HG03442 (cell line): ENCODE data around the gene PVR.
"Not testable (repeated sequence)": the region's sequence is repeated elsewhere in the genome, so short reads cannot be mapped to it uniquely, and the experiment has no call there.

Experiments
- ATAC-seq: cut with Tn5 transposase; IDR thresholded peaks from one replicate; pipeline ENCODE4 v1.9.1; 2021; ENCODE audit warnings: mild to moderate bottlenecking, moderate library complexity; ENCODE audit not compliant: unreplicated experiment

PVR gene

DNA sequence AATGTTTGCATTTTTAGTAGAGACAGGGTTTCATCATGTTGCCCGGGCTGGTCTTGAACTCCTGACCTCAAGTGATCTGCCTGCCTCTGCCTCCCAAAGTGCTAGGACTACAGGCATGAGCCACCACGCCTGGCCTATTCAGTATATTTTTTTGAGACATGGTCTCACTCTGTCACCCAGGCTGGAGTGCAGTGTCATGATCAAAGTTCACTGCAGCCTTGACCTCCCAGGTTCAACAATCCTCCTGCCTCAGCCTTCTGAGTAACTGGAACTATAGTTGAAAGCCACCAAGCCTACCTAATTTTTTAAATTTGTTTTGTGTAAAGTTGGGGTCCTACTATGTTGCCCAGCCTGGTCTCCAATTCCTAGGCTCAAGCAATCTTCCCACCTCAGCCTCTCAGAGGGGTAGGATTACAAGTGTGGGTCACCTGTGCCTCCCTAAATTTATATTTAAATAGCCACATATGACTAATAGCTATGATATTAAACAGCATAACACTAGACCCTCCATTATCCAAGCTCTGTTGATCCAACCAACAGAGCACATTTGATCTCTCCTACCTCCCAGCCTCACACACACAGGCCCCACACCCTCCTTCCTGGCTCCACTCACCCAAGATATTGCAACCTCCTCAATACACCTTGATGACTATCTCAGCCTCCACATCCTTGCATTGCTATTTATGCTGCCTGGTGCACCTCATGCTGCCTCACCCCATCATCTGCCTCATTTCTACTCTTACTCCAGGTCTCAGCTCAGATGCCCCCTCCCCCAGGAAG, 25.5 kb downstream of the PVR start:
- ATAC-seq: no peak

DNA sequence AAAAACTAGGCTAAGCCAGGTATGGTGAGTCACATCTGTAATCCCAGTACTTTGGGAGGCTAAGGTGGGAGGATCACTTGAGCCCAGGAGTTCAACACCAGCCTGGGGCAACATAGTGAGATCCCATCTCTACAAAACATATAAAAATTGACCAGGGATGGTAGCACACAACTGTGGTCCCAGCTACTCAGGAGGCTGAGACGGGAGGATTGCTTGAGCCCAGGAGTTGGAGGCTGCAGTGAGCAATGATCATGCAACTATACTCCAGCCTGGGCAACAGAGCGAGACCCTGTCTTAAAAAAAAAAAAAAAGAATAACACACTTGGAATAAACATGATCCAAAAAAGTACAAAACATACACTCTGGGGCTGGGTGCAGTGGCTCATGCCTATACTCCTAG, 26.3 kb downstream of the PVR start:
- not testable (repeated sequence) for ATAC-seq

DNA sequence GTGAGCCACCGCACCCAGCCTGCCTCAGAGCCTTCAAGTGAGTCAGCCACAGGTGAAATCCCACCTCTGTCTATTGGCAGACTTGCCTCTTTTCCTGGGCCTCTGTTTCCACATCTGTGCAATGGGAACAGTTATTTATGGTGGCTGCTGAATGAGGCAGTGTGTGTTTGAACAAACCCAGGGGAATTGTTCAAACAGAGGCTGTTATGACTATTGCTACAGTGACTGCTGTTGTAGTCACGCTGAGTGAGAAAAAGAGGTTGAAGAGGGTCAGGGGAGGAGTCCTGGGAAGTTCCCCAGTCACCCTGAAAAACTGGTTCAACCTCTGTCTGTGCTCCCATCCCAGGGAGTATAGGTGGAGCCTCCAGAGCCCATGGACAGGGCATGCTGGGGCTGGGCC, 27.7 kb downstream of the PVR start, which contains the start of gene CEACAM19:
TSS of gene CEACAM19 (plus strand) at position 83 of the 400 bp plus-strand sequence. CDS start 450 bp downstream, outside the sequence.
- ATAC-seq: no peak

DNA sequence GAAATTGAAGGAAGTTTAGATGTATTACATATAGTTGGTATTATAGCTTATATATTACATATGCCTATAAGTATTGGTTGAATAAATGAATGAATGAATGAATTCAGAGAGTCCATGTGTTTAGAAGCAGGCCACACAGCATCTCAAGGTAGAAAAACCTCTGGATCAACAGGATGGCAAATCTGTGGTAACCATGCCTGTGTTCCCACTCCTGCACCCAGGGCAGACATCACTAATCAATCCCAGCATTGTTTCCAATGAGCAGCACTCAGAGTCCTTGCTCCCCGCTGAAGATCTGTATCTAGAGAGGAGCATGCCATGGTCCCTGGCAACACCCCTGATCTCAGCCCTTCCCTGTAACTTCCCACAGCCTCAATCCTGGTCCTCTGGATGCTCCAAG, 28.5 kb downstream of the PVR start:
- no peak for ATAC-seq

DNA sequence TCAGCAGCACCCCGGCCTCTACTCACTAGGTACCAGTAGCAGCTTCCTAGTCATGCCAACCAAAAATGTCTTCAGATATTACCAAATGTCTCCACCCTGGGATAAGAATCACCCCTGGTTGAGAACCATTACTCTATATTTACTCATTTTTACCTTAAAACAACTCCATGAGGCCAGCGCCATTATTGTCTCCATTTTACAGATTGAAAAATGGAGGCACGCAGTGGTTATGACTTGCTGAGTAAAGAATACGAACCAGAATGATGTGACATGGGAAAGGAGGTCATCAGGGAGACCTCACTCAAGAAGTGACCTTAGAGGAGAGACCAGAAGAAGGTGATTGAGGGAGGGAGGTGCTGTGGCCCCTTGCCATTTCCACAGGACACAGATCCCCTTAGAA, 29.8 kb downstream of the PVR start:
- ATAC-seq: no peak

DNA sequence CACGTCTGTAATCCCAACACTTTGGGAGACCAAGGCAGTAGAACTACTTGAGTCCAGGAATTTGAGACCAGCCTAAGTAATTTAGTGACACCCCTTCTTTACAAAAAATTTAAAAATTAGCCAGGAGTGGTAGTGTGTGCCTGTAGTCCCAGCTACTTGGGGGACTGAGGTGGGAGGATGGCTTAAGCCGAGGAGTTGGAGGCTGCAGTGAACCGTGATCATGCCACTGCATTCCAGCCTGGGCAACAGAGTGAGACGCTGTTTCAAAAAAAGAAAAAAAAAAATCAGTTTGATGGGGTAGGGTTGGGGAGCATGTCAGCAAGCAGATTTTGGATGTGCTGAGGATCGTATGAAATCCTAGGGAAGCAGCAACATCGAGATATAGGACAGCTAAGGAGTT, 31.8 kb downstream of the PVR start:
- ATAC-seq: no peak

DNA sequence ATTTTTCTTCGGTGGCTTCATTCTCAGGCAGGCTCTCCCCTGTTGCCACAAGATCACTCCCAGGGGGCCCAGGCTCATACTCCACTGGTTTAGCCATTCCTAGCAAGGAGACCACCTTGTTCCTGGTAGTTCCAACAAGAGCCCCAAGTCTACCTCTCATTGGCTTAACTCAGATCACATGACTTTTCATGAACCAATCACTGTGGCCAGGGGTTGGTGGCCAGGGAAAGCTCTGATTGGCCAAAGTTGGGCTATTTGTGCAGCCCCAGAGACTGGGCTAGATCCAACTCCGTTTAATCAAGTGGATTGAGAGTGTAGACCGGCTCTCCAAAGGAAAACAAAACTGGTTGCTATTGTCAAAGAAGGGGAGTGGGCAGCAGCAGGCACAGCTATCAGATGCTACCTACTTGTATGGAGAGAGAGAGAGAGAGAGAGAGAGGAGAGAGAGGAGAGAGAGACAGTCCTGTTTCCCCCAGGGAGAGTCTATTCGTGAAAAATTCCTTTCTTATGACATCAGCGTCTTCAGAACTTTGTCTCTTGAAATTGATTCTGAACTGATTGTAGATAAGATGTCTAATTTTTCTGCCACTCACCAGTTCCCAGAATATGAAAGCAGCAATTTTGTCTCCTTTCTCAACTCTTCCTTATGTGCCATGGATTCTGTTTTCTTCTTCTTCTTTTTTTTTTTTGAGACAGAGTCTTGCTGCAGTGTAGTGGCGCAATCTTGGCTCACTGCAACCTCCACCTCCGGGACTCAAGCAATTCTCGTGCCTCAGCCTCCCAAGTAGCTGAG, 33.5 kb downstream of the PVR start:
- no peak for ATAC-seq

DNA sequence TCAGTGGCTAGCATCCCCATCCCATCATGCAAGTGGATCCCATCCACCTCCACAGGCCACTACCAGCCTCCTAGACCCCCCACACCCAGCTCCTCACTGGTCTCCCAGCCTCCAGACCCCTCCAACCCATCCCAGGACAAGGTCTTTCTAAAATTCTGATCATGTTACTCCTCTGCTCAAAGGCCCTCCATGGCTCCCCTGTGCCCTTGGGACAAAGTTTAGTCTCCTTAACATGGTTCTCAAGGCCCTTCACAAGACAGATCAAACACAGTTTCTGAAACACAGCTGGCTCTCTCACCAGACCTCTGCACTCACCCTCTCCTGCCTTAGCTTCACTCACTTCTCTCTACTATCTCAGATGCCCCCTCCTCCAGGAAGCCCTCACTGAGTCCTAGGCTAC, 36.8 kb downstream of the PVR start:
- no peak for ATAC-seq

DNA sequence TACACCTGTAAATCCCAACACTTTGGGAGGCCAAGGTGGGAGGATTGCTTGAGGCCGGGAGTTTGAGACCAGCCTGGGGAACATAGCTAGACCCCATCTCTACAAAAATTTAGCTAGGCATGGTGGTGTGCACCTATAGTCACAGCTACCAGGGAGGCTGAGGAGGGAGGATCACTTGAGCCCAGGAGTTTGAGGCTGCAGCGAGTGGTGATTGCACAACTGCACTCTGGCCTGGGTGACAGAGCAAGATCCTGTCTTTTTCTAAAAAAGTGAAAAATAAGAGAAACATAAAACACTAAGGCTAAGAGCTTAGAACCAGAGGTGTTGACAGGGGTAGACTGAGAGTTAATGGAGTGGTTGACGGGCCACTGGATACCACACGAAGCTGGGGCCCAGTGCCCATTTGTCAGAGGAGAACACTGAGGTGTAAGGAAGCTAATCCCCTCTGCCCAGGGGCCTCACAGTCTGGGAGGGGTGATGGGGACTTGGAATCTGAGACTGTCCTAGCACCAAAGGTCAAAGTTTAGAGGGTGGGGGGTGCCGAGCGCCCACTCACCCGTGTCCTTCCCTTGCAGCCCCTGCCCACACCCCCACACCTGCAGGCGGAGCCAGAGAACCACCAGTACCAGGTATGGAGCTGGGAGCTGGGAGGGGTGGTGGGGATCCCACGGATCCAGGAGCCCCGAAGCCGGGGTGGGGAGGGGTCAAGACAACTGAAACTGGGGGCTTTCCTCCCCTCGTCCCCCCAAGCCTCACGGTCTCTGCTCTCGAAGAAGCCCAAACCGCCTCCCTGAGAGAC, 38.5 kb downstream of the PVR start:
- no peak for ATAC-seq

DNA sequence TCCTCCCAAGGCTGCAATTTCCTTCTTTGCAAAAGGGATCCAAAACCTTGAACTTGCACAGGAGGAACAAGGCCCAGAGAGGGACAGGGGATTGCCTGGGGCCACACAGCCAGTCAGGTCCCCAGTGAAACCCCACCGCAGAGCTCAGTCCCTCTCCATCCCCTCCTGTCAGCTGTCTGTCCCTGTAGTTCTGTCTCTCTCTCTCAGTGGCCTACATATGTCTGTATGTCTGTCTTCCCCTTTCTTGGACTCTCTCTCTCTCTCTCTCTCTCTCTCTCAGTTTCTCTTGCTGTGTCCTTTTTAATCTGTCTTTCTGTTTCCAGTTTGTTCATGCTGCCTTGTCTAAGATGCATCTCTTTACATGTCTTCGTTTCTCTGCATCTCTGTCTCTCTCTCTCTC, 39.1 kb downstream of the PVR start:
- ATAC-seq: no peak

DNA sequence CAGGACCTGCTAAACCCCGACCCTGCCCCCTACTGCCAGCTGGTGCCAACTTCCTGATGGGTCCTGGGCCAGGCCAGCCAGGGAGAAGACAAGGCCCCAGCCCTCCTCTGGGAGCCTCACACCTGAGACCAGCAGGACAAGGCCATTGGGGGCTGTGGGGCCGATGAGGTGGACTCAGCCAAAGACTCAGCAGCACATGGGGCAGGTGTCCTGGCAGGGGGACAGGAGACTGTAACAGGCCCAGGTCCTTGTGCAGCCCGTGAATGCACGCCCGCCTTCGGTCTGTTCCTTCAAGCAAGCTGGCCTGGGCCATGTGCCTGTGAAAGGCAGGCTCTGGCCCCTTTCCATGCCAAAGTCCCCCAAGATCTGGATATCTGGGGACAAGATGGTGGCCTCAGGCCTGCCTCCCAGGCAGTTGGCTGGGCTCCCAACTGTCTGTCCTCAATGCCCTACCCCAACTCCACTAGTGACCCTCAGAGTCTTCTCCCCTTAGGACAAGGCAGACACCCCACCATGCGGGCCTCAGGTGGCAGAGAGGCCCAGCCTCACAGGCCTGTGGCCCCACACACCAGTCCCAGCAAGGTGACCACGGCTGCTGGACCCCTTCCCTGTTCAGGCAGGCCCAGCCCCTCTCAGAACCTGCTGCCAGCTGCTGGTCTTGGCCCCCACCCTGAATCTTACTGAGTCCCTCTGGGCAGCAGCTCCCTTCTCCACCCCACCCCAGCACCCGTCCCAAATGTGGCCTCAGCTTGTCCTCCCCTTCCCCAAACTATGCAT, 39.9 kb downstream of the PVR start:
- ATAC-seq: no peak

DNA sequence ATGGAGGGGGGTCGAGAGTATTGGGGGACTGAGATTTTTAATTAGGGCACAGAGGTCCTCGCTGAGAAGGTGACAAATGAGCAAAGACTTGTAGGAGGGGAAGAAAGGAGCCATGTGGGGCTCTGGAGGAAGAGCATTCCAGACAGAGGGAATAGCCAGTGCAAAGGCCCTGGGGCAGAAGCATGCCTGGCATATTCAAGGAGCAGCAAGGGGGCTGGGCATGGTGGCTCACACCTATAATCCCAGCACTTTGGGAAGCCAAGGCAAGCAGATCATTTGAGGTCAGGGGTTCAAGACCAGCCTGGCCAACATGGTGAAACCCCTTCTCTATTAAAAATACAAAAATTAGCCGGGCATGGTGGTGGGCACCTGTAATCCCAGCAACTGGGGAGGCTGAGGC, 40.7 kb downstream of the PVR start:
- not testable (repeated sequence) for ATAC-seq

DNA sequence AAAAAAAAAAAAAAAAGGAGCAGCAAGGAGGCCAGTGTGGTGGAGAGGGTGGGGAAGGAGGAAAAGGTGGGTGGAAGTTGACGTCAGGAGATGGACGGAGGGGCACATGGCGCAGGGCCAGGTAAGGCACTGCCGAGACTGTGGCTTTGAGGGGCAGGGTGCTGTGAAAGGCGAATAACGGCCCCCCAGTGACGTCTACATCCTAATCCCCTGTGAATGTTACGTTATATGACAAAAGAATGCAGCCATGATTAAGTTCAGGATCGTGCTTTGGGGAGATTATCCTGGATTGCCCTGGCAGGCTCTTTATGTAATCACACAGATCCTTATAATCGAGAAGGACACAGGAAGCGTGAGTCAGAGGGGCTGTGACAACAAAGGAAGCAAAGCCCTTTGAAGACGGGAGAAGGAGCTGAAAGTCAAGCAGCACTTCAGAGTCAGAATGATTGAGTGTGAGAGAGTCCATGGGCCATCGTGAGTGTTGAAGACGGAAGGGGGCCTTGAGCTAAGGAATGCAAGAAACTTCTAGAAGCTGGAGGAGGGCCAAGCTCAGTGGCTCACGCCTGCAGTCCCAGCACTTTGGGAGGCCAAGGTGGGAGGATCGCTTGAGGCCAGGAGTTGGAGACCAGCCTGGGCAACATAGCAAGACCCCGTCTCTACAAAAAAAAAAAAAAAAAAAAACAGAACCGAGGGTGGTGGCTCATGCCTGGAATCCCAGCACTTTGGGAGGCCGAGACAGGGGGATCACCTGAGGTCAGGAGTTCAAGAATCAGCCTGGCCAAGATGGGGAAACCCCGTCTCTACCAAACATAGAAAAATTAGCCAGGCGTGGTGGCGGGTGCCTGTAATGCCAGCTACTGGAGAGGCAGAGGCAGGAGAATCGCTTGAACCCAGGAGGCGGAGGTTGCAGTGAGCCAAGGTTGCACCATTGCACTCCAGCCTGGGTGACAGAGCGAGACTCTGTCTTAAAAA, 41.5 kb downstream of the PVR start:
- ATAC-seq: no peak

DNA sequence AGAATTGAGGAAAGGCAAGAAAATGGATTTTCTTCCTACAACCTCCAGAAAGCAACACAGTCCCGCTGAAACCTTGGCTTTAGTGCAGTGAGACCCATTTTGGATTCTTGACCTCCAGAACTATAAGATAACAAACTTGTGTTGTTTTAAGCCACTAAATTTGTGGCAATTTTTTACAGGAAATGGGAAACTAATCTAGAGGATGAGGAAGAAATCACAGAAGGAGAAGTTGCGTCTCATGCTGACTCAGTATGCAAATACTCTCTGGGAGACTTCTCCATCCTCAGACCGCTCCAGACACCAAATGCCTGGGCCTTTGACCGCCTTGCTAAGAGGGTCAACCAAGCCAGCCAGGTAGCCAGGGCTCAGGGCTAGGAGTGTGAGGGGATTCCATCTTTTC, 42.2 kb downstream of the PVR start:
- ATAC-seq: no peak

DNA sequence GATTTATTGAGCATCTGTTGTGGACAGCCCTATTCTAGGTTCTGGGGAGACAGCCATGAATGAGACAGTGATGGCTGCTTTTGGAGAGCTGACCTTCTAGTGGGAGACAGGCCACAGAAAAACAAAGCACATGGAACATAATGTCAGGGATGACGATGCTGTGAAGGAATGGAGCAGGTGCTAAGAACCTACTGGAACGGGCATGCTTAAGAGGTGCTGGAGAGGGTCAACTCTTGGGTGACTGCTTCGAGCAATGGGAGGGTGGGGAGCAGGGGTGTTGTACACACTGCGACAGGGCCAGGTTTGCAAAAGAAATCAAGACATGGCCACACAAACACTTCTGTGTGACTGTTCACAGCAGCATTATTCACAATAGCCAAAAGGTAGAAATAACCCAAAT, 43.2 kb downstream of the PVR start:
- ATAC-seq: no peak

DNA sequence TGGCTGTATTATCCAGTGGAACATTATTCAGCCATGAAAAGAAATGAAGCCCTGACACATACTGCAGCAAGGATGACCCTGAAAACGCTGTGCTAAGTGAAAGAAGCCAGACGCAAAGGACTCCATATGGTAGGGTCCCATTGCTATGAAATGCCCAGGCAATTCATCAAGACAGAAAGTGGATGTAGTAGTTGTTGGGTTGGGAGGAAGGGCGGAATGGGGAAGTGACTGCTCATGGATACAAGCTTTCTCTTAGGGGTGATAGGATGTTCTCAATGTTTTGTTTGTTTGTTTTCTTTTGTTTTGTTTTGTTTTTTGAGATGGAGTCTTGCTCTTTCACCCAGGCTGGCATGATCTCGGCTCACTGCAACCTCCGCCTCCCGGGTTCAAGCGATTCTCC, 44.2 kb downstream of the PVR start:
- no peak for ATAC-seq

DNA sequence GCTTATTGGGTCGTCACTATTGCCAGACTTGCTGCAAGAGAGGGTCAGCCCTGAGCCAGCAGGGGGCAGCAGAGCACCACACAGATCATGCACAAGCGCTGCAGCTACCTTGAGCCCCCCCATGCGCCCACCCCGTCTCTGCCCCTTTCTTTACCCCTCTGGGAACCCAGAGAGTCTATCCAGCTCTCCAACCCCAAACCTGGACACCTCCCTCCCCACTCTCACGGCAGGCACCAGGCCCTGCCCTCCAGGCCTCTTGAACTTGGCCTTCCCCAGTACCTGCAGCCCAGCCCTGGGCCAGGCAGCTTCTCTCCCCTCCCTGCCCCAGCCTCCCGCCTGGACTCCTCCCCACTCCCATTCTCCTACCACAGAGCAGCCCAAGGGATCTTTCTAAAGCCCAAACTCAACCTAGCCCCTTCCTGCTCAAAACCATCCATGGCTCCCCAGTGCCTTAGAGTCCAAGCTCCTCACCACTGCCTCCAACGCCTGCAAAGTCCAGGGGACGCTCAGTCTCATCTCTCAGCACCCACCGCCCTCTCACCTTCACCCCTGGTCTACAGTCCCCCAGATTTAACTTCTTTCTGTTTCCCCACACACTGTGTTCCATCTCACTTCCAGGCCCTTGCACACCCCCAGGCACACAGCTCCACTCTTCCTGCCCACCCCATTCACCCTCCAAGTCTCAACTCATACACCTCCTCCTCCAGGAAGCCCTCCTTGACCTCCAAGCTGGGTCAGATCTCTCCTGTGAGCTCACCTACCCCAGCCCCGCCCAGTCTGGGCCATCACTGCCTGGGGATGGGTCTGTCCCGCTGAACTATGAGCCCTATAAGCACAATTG, 45.8 kb downstream of the PVR start:
- no peak for ATAC-seq

DNA sequence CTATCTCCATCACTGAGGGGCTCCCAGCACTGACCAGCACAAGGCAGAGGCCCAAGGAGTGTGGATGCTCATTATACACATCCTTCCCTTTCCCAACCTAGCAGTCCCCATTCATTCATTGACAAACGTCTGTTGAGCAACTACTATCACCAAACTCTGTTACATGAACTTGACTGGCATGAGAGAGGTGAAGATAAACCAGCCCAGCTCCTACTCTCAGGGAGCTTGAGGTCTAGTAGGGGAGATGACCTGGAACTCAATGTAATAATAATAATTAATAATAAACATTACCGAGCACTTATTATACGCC, 46.4 kb downstream of the PVR start:
- ATAC-seq: no peak

DNA sequence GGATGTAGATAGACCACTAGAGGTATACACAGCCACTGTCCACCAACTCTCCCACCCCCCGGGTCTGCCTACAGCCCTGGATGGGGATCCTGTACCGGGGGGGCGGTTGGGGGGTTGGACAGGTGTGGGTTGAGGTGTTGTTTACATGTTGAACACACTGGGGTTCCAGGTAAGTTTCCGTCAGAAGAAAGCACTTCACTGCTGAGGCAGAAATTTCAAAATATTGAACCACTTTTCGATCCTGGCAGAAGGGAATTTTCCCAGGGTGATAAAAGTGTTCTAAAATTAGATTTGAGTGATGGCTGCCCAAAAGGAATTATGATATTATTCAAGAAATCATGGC, 48.6 kb downstream of the PVR start:
- no peak for ATAC-seq
